ENCODE measurements around the gene SLC22A3.

Gene SLC22A3

GRCh38 chr6:160494576-160494975, 146.4 kb downstream of the SLC22A3 start:
- Histone ChIP-seq H3K36me3 (ENCODE audit: control insufficient read depth, insufficient read depth, low read length) (peaks cover 4% of the 10 kb centered on the region), H3K4me3 (ENCODE audit: low read depth, low read length) (no peak overlapping the region), H3K9ac (ENCODE audit: low read depth, low read length) (no peak overlapping the region), H3K9me3 (ENCODE audit: control insufficient read depth, insufficient read depth, low read length) (no peaks in the 10 kb centered on the region), H3K4me1 (ENCODE audit: control insufficient read depth, insufficient read depth, low read length) (no peaks in the 10 kb centered on the region), H3K27me3 (ENCODE audit: control insufficient read depth, insufficient read depth, low read length) (no peaks in the 10 kb centered on the region)

GRCh38 chr6:160500639-160501038, 152.5 kb downstream of the SLC22A3 start:
- Histone ChIP-seq H3K9ac (ENCODE audit: low read depth, low read length) (no peak overlapping the region), H3K9me3 (ENCODE audit: control insufficient read depth, insufficient read depth, low read length) (no peaks in the 10 kb centered on the region), H3K27me3 (ENCODE audit: control insufficient read depth, insufficient read depth, low read length) (no peaks in the 10 kb centered on the region), H3K36me3 (ENCODE audit: control insufficient read depth, insufficient read depth, low read length) (no peaks in the 10 kb centered on the region), H3K4me3 (ENCODE audit: low read depth, low read length) (no peak overlapping the region), H3K4me1 (ENCODE audit: control insufficient read depth, insufficient read depth, low read length) (no peaks in the 10 kb centered on the region)

Data from iPS-15b (cell line).